ENCODE results near the gene PHF21B.
"Not testable (repeated sequence)": the region's sequence is repeated elsewhere in the genome, so short reads cannot be mapped to it uniquely, and the experiment has no call there.

PHF21B gene

GRCh38 chr22:44906999-44907644 is 102.7 kb downstream of the PHF21B start:
- peaks cover 6% of the 10 kb centered on the region for H3K9me3 ChIP-seq (ENCODE audit: control insufficient read depth, low read length)
- H3K27ac ChIP-seq (ENCODE audit: low read depth, low read length, severe bottlenecking), result no peak overlapping the region
- WGBS, 2 experiments (ENCODE audit: insufficient coverage in 2 of 2), result 97% methylated on average over 17 to 18 of the region's 18 CpGs
- H3K36me3 ChIP-seq (ENCODE audit: control insufficient read depth, insufficient read depth, low read length), result peaks cover 32% of the 10 kb centered on the region
- no peak overlapping the region for H3K4me3 ChIP-seq (ENCODE audit: extremely low read depth, insufficient read depth, low read length, poor library complexity, severe bottlenecking)
- no peaks in the 10 kb centered on the region for H3K4me1 ChIP-seq (ENCODE audit: control insufficient read depth, insufficient read depth, low read length, poor library complexity, severe bottlenecking)

DNA sequence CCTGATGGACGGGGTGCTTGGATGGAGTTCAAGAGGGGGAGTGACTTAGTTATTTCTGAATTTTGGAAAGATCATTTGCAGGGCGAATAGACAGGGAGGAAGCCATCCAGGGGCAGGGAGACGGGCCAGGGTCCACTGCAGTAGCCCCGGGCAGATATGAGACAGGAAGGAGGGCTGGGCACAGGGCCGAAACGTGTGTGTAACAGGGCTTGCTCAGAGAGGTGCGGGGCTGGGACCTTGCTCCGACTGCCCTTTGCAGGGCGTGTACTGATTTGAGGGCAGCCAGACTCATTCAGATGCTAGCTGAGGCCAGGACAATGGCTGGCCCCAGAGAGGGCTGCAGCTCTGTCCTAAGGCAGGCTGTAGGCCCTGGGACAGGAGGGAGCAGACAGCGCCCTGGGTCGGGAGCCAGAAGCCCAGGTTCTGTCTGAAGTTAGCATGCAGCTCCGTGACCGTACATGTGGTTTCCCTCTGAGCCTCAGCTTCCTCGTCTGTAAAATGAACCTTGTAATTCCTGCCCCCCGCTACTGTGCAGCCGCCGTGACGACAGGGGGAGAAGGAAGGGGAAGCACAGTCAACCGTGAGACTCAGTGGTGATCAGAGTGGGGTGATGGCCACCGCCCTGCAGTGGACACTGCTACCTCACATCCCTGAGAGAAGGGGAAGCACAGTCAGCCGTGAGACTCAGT is 103.4 kb downstream of the PHF21B start:
- peaks cover 25% of the 10 kb centered on the region for H3K36me3 ChIP-seq (ENCODE audit: control insufficient read depth, insufficient read depth, low read length)
- WGBS, 2 experiments (ENCODE audit: insufficient coverage in 2 of 2), result 96 to 97% methylated on average over 20 to 21 of the region's 21 CpGs
- H3K9me3 ChIP-seq (ENCODE audit: control insufficient read depth, low read length), result peaks cover 8% of the 10 kb centered on the region
- no peaks in the 10 kb centered on the region for H3K4me1 ChIP-seq (ENCODE audit: control insufficient read depth, insufficient read depth, low read length, poor library complexity, severe bottlenecking)
- no peak overlapping the region for H3K4me3 ChIP-seq (ENCODE audit: extremely low read depth, insufficient read depth, low read length, poor library complexity, severe bottlenecking)
- no peak overlapping the region for H3K27ac ChIP-seq (ENCODE audit: low read depth, low read length, severe bottlenecking)

GRCh38 chr22:44904492-44905152 is 105.2 kb downstream of the PHF21B start:
- H3K4me1 ChIP-seq (ENCODE audit: control insufficient read depth, insufficient read depth, low read length, poor library complexity, severe bottlenecking); H3K4me3 ChIP-seq (ENCODE audit: extremely low read depth, insufficient read depth, low read length, poor library complexity, severe bottlenecking); H3K9me3 ChIP-seq (ENCODE audit: control insufficient read depth, low read length); H3K27ac ChIP-seq (ENCODE audit: low read depth, low read length, severe bottlenecking): not testable (repeated sequence)
- H3K36me3 ChIP-seq (ENCODE audit: control insufficient read depth, insufficient read depth, low read length), result peaks cover 12% of the 10 kb centered on the region
- 77 to 87% methylated on average over 2 to 3 of the region's 5 CpGs for WGBS, 2 experiments (ENCODE audit: insufficient coverage in 2 of 2)

DNA sequence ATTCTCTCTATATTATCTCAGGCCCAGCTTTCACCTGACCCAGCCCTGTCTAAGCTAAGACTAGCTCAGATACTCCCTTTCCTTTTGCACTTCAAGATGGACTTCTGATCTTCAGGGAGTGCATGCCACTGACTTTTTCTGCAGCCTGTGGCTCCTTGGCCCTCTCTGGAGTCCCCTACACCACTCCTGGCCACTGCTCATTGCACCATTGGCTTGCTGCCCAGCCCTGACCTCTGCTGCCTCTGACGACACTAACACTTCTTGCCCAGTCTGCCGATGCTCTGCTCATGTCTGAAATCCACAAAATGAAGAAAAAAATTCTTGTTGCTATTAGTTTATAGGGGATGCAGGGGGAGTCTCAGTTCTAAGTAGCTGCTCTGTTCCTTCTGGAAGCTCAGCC is 106.6 kb downstream of the PHF21B start:
- H3K4me1 ChIP-seq (ENCODE audit: control insufficient read depth, insufficient read depth, low read length, poor library complexity, severe bottlenecking); H3K4me3 ChIP-seq (ENCODE audit: extremely low read depth, insufficient read depth, low read length, poor library complexity, severe bottlenecking); H3K36me3 ChIP-seq (ENCODE audit: control insufficient read depth, insufficient read depth, low read length); H3K27ac ChIP-seq (ENCODE audit: low read depth, low read length, severe bottlenecking); H3K9me3 ChIP-seq (ENCODE audit: control insufficient read depth, low read length): not testable (repeated sequence)
- WGBS, 2 experiments (ENCODE audit: insufficient coverage in 2 of 2), result no CpG with 5 or more reads among the region's 2 CpGs

DNA sequence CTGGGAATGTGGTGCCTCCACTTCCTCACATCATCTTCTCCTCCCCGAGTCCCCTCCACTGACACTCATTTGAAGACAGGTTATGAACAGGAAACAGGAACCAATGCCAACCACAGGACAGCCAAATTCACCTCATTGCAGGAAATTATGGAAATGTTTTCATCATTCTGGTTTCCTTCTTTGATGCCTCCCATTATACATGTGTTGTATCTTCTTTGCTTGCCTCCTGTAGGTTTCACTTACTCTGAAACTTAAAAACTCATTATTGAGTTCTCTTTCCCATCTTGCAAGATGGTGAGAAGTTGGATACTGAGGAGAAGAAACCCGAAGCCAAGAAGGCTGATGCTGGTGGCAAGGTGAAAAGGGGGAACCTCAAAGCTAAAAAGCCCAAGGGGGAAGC is 108.5 kb downstream of the PHF21B start:
- H3K9me3 ChIP-seq (ENCODE audit: control insufficient read depth, low read length), result peaks cover 8% of the 10 kb centered on the region

GRCh38 chr22:44898236-44898635 is 111.6 kb downstream of the PHF21B start:
- H3K9me3 ChIP-seq (ENCODE audit: control insufficient read depth, low read length), result peaks cover 8% of the 10 kb centered on the region
- no peaks in the 10 kb centered on the region for H3K36me3 ChIP-seq (ENCODE audit: control insufficient read depth, insufficient read depth, low read length)
- H3K27ac ChIP-seq (ENCODE audit: low read depth, low read length, severe bottlenecking), result no peak overlapping the region
- 97 to 100% methylated on average over 4 to 5 of the region's 6 CpGs for WGBS, 2 experiments (ENCODE audit: insufficient coverage in 2 of 2)
- H3K4me3 ChIP-seq (ENCODE audit: extremely low read depth, insufficient read depth, low read length, poor library complexity, severe bottlenecking), result no peak overlapping the region
- H3K4me1 ChIP-seq (ENCODE audit: control insufficient read depth, insufficient read depth, low read length, poor library complexity, severe bottlenecking), result no peaks in the 10 kb centered on the region

More for the DNA sequence above, 108.5 kb downstream of the PHF21B start:
- no peaks in the 10 kb centered on the region for H3K4me1 ChIP-seq (ENCODE audit: control insufficient read depth, insufficient read depth, low read length, poor library complexity, severe bottlenecking)
- no peaks in the 10 kb centered on the region for H3K36me3 ChIP-seq (ENCODE audit: control insufficient read depth, insufficient read depth, low read length)
- H3K27ac ChIP-seq (ENCODE audit: low read depth, low read length, severe bottlenecking), result no peak overlapping the region
- WGBS, 2 experiments (ENCODE audit: insufficient coverage in 2 of 2), result 71 to 100% methylated on average over 1 to 2 of the region's 2 CpGs
- H3K4me3 ChIP-seq (ENCODE audit: extremely low read depth, insufficient read depth, low read length, poor library complexity, severe bottlenecking), result no peak overlapping the region

GRCh38 chr22:44895296-44896055 is 114.3 kb downstream of the PHF21B start:
- Histone ChIP-seq H3K4me1 (ENCODE audit: control insufficient read depth, insufficient read depth, low read length, poor library complexity, severe bottlenecking) (no peaks in the 10 kb centered on the region), H3K36me3 (ENCODE audit: control insufficient read depth, insufficient read depth, low read length) (peaks cover 4% of the 10 kb centered on the region), H3K27ac (ENCODE audit: low read depth, low read length, severe bottlenecking) (no peak overlapping the region), H3K4me3 (ENCODE audit: extremely low read depth, insufficient read depth, low read length, poor library complexity, severe bottlenecking) (no peak overlapping the region), H3K9me3 (ENCODE audit: control insufficient read depth, low read length) (no peaks in the 10 kb centered on the region)
- 94 to 98% methylated on average over 21 to 22 of the region's 23 CpGs for WGBS, 2 experiments (ENCODE audit: insufficient coverage in 2 of 2)

- H3K27ac ChIP-seq (ENCODE audit: low read depth, low read length, severe bottlenecking), result no peak overlapping the region
- H3K4me1 ChIP-seq (ENCODE audit: control insufficient read depth, insufficient read depth, low read length, poor library complexity, severe bottlenecking), result no peaks in the 10 kb centered on the region
- no peaks in the 10 kb centered on the region for H3K9me3 ChIP-seq (ENCODE audit: control insufficient read depth, low read length)
- peaks cover 4% of the 10 kb centered on the region for H3K36me3 ChIP-seq (ENCODE audit: control insufficient read depth, insufficient read depth, low read length)
- H3K4me3 ChIP-seq (ENCODE audit: extremely low read depth, insufficient read depth, low read length, poor library complexity, severe bottlenecking), result no peak overlapping the region
- WGBS, 2 experiments (ENCODE audit: insufficient coverage in 2 of 2), result 89 to 91% methylated on average over 11 to 14 of the region's 14 CpGs
These were observed 115.0 kb downstream of the PHF21B start for GRCh38 chr22:44894782-44895181.

DNA sequence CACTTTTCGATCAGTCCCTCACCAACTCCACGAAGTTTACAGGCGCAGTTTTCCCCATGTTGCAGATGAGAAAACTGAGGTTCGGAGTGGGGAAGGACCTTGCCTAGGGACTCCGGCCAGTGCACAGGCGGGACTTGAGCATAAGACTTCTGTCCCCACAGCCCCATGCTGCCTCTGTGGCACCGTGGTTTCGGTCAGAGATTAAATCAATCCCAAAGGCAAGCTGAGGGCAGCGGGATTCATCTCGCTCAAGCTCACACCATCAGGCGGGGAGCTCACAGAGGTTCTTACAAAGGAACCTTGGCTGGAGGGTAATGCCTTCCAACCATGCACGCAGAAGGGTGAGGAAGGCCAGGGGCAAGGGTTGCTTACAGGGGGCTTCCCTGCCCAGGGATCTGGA is 115.5 kb downstream of the PHF21B start:
- no peaks in the 10 kb centered on the region for H3K9me3 ChIP-seq (ENCODE audit: control insufficient read depth, low read length)
- WGBS, 2 experiments (ENCODE audit: insufficient coverage in 2 of 2), result 95 to 97% methylated on average over 11 of the region's 12 CpGs
- no peaks in the 10 kb centered on the region for H3K4me1 ChIP-seq (ENCODE audit: control insufficient read depth, insufficient read depth, low read length, poor library complexity, severe bottlenecking)
- H3K4me3 ChIP-seq (ENCODE audit: extremely low read depth, insufficient read depth, low read length, poor library complexity, severe bottlenecking), result no peak overlapping the region
- H3K27ac ChIP-seq (ENCODE audit: low read depth, low read length, severe bottlenecking), result no peak overlapping the region
- H3K36me3 ChIP-seq (ENCODE audit: control insufficient read depth, insufficient read depth, low read length), result peaks cover 4% of the 10 kb centered on the region

DNA sequence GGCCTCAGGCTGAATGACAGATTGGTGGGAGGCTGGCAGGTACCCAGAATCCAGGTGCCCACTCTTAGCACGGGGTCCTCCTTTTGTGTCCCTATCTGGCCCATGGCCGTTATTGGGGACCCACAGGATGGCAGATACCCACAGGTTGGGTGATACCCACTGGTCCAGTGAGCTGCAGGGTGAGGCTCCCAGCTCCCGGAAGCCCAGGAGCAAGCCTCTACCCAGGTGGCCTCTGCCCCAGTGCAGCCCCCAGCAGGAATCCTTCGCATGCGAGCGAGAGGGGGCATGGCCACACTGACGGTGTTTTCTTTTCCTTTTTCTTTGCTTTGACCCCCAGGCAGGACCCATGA is 116.1 kb downstream of the PHF21B start:
- H3K36me3 ChIP-seq (ENCODE audit: control insufficient read depth, insufficient read depth, low read length), result peaks cover 4% of the 10 kb centered on the region
- WGBS, 2 experiments (ENCODE audit: insufficient coverage in 2 of 2), result 81 to 88% methylated on average over 4 to 7 of the region's 7 CpGs

More for the DNA sequence above, 116.1 kb downstream of the PHF21B start:
- Histone ChIP-seq H3K4me1 (ENCODE audit: control insufficient read depth, insufficient read depth, low read length, poor library complexity, severe bottlenecking) (no peaks in the 10 kb centered on the region), H3K4me3 (ENCODE audit: extremely low read depth, insufficient read depth, low read length, poor library complexity, severe bottlenecking) (no peak overlapping the region), H3K27ac (ENCODE audit: low read depth, low read length, severe bottlenecking) (no peak overlapping the region), H3K9me3 (ENCODE audit: control insufficient read depth, low read length) (no peaks in the 10 kb centered on the region)

All from mesodermal cell (in vitro differentiated cells).